ENCODE data around the gene ANKMY1.

ANKMY1 gene

GRCh38 chr2:240446664-240447175, 111.1 kb downstream of the ANKMY1 start:
- H3K27ac ChIP-seq: no peak overlapping the region
- DNase-seq (ENCODE audit: low spot score): no peak
- TF ChIP-seq CTCF (IDR thresholded peaks at IDR 0.05): no peak

GRCh38 chr2:240445961-240446663, 111.7 kb downstream of the ANKMY1 start:
- Histone ChIP-seq H3K27ac (no peak overlapping the region), H3K4me3 (no peak overlapping the region)
- no peak for DNase-seq (ENCODE audit: low spot score)
- TF ChIP-seq CTCF (IDR thresholded peaks at IDR 0.05): no peak

More at GRCh38 chr2:240446664-240447175, 111.1 kb downstream of the ANKMY1 start:
- H3K4me3 ChIP-seq: no peak overlapping the region

- Histone ChIP-seq H3K4me3 (no peak overlapping the region), H3K27ac (no peak overlapping the region)
- TF ChIP-seq CTCF (IDR thresholded peaks at IDR 0.05): no peak
- DNase-seq (ENCODE audit: low spot score): no peak
These were observed 113.3 kb downstream of the ANKMY1 start for GRCh38 chr2:240444464-240444863.

- Histone ChIP-seq H3K4me3 (no peak overlapping the region), H3K27ac (no peak overlapping the region)
- DNase-seq (ENCODE audit: low spot score): no peak
- no peak for TF ChIP-seq CTCF (IDR thresholded peaks at IDR 0.05)
These were observed 113.9 kb downstream of the ANKMY1 start for GRCh38 chr2:240443891-240444301.

GRCh38 chr2:240442891-240443715, 114.7 kb downstream of the ANKMY1 start:
- no peak for DNase-seq (ENCODE audit: low spot score)
- no peak overlapping the region for H3K27ac ChIP-seq
- no peak overlapping the region for H3K4me3 ChIP-seq
- no peak for TF ChIP-seq CTCF (IDR thresholded peaks at IDR 0.05)

GRCh38 chr2:240441993-240442411, 115.8 kb downstream of the ANKMY1 start:
- TF ChIP-seq CTCF (IDR thresholded peaks at IDR 0.05): no peak
- DNase-seq (ENCODE audit: low spot score): no peak
- Histone ChIP-seq H3K4me3 (no peak overlapping the region), H3K27ac (no peak overlapping the region)
